Measurements from ENCODE around the gene LILRA2.
"Not testable (repeated sequence)": the region's sequence is repeated elsewhere in the genome, so short reads cannot be mapped to it uniquely, and the experiment has no call there.

LILRA2 gene

DNA sequence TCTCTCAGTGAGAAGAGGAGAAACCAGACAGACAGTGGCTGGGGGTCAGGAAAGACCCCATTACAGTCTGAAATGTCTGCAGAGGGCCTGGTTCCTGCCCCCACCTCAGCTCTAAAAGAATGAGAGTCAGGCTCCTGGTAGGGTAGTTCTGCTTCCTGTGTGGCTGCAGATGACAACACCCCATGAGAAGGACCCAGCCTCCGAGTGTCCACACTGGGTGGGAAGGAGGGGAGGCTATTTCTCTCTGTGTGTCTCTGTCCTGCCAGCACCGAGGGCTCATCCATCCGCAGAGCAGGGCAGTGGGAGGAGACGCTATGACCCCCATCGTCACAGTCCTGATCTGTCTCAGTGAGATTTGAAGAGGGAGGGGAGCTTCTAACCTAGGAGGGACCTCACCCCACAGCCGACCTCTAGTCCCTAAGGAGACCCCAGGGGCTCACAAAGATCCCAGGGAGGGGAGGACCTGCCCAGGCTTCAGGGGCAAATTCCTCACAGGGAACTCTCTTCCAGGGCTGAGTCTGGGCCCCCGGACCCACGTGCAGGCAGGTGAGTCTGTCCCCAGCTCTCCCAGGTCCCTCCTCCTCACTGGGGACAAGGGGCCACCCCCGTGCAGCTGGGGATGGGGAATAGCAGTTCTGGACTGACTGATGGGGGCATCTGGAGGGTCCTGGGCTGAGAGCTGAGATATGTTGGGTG lies 20.5 kb downstream of the LILRA2 start:
- H3K9me3 ChIP-seq (ENCODE audit: insufficient read depth, low read depth, low read length), result peaks cover 87% of the 10 kb centered on the region
- not testable (repeated sequence) for H3K27me3 ChIP-seq (ENCODE audit: insufficient read depth, low read length); H3K9ac ChIP-seq (ENCODE audit: low read depth, low read length); H3K4me1 ChIP-seq (ENCODE audit: insufficient read depth, low read length); H3K4me3 ChIP-seq (ENCODE audit: low read length); H3K27ac ChIP-seq (ENCODE audit: low read length); H3K36me3 ChIP-seq (ENCODE audit: insufficient read depth, low read depth, low read length)

- Histone ChIP-seq H3K27ac (ENCODE audit: low read length) (no peak overlapping the region), H3K9ac (ENCODE audit: low read depth, low read length) (no peak overlapping the region), H3K4me1 (ENCODE audit: insufficient read depth, low read length) (no peaks in the 10 kb centered on the region), H3K36me3 (ENCODE audit: insufficient read depth, low read depth, low read length) (no peaks in the 10 kb centered on the region), H3K27me3 (ENCODE audit: insufficient read depth, low read length) (no peaks in the 10 kb centered on the region), H3K4me3 (ENCODE audit: low read length) (no peak overlapping the region), H3K9me3 (ENCODE audit: insufficient read depth, low read depth, low read length) (peaks cover 87% of the 10 kb centered on the region)
Measured at GRCh38 chr19:54594737-54595136, 21.1 kb downstream of the LILRA2 start.

DNA sequence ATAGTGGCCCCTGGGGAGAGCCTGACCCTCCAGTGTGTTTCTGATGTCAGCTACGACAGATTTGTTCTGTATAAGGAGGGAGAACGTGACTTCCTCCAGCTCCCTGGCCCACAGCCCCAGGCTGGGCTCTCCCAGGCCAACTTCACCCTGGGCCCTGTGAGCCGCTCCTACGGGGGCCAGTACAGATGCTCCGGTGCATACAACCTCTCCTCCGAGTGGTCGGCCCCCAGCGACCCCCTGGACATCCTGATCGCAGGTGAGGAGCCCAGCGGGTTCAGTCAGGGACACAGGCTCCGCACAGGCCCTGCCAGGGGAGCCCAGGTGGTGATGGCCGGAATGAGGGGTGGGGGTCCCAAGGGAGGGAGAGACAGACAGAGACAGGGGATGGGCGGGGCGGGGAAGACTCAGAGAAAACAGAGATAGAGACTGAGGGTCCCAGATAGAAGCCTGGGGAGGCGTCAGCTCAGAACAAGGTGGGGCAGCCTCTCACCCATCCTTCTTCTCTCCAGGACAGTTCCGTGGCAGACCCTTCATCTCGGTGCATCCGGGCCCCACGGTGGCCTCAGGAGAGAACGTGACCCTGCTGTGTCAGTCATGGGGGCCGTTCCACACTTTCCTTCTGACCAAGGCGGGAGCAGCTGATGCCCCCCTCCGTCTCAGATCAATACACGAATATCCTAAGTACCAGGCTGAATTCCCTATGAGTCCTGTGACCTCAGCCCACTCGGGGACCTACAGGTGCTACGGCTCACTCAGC lies 22.3 kb downstream of the LILRA2 start:
- H3K9me3 ChIP-seq (ENCODE audit: insufficient read depth, low read depth, low read length), result peaks cover 87% of the 10 kb centered on the region
- not testable (repeated sequence) for H3K27me3 ChIP-seq (ENCODE audit: insufficient read depth, low read length); H3K4me3 ChIP-seq (ENCODE audit: low read length); H3K9ac ChIP-seq (ENCODE audit: low read depth, low read length); H3K4me1 ChIP-seq (ENCODE audit: insufficient read depth, low read length); H3K36me3 ChIP-seq (ENCODE audit: insufficient read depth, low read depth, low read length); H3K27ac ChIP-seq (ENCODE audit: low read length)

DNA sequence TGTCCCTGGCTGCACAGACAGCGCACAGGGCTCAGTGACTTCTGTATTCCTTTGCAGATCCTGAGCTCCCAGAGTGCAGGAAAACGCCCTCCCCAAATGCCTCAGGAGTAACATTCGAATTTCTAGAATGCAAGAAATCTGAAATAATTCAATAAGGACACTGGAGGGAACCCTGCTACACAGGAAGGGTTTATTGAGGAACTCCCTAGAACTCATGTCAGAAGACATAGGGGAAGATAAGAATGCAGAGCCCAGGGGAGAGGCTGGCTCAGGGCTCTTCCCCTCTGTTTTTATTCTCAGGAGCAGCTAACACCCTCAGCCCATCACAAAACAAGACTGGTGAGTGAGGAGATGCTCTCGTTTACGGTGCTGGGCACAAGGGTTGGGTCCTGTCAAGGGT lies 26.6 kb downstream of the LILRA2 start:
- no peaks in the 10 kb centered on the region for H3K36me3 ChIP-seq (ENCODE audit: insufficient read depth, low read depth, low read length)
- no peak overlapping the region for H3K27ac ChIP-seq (ENCODE audit: low read length)
- H3K4me1 ChIP-seq (ENCODE audit: insufficient read depth, low read length), result no peaks in the 10 kb centered on the region
- H3K9me3 ChIP-seq (ENCODE audit: insufficient read depth, low read depth, low read length), result peaks cover 90% of the 10 kb centered on the region
- no peaks in the 10 kb centered on the region for H3K27me3 ChIP-seq (ENCODE audit: insufficient read depth, low read length)
- no peak overlapping the region; the same call in 1 of the 2 replicates for H3K4me3 ChIP-seq (ENCODE audit: low read length)
- H3K9ac ChIP-seq (ENCODE audit: low read depth, low read length), result no peak overlapping the region

- peaks cover 99% of the 10 kb centered on the region for H3K9me3 ChIP-seq (ENCODE audit: insufficient read depth, low read depth, low read length)
- H3K27me3 ChIP-seq (ENCODE audit: insufficient read depth, low read length), result no peaks in the 10 kb centered on the region
- H3K9ac ChIP-seq (ENCODE audit: low read depth, low read length), result no peak overlapping the region
- no peak overlapping the region for H3K4me3 ChIP-seq (ENCODE audit: low read length)
- no peaks in the 10 kb centered on the region for H3K36me3 ChIP-seq (ENCODE audit: insufficient read depth, low read depth, low read length)
- no peak overlapping the region for H3K27ac ChIP-seq (ENCODE audit: low read length)
- H3K4me1 ChIP-seq (ENCODE audit: insufficient read depth, low read length), result no peaks in the 10 kb centered on the region
Measured at GRCh38 chr19:54606230-54606629, 32.6 kb downstream of the LILRA2 start.

- Histone ChIP-seq H3K9me3 (ENCODE audit: insufficient read depth, low read depth, low read length) (peaks cover 98% of the 10 kb centered on the region), H3K27ac (ENCODE audit: low read length) (no peak overlapping the region)
Measured at GRCh38 chr19:54606891-54607784, 33.5 kb downstream of the LILRA2 start.

GRCh38 chr19:54607785-54608150 lies 34.2 kb downstream of the LILRA2 start:
- Histone ChIP-seq H3K36me3 (ENCODE audit: insufficient read depth, low read depth, low read length) (no peaks in the 10 kb centered on the region), H3K9ac (ENCODE audit: low read depth, low read length) (no peak overlapping the region), H3K4me1 (ENCODE audit: insufficient read depth, low read length) (no peaks in the 10 kb centered on the region), H3K27me3 (ENCODE audit: insufficient read depth, low read length) (no peaks in the 10 kb centered on the region), H3K9me3 (ENCODE audit: insufficient read depth, low read depth, low read length) (peaks cover 98% of the 10 kb centered on the region), H3K4me3 (ENCODE audit: low read length) (no peak overlapping the region), H3K27ac (ENCODE audit: low read length) (no peak overlapping the region)

More at GRCh38 chr19:54606891-54607784, 33.5 kb downstream of the LILRA2 start:
- Histone ChIP-seq H3K36me3 (ENCODE audit: insufficient read depth, low read depth, low read length) (no peaks in the 10 kb centered on the region), H3K4me3 (ENCODE audit: low read length) (no peak overlapping the region), H3K4me1 (ENCODE audit: insufficient read depth, low read length) (no peaks in the 10 kb centered on the region), H3K27me3 (ENCODE audit: insufficient read depth, low read length) (no peaks in the 10 kb centered on the region), H3K9ac (ENCODE audit: low read depth, low read length) (no peak overlapping the region)

DNA sequence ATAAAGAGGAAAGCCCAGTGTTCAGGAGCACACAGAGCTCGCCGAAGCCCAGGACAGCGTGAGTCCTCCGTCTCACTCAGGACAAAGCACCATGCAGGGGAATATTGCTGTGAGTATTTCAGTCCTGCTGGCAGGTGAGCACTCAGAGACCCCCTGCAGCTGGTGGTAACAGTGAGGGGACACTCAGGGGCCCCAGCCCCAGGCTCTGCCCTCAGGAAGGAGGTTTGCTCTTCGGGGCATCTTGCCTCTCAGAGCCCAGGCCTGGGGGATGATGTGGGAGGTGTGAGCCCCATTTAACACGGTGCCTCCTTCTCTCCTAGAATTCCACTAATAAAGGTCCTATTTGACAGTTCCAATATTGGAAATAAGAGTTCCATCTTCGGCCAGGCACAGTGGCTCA lies 34.6 kb downstream of the LILRA2 start:
- Histone ChIP-seq H3K9ac (ENCODE audit: low read depth, low read length) (no peak overlapping the region), H3K4me3 (ENCODE audit: low read length) (no peak overlapping the region), H3K36me3 (ENCODE audit: insufficient read depth, low read depth, low read length) (no peaks in the 10 kb centered on the region), H3K9me3 (ENCODE audit: insufficient read depth, low read depth, low read length) (peaks cover 97% of the 10 kb centered on the region), H3K4me1 (ENCODE audit: insufficient read depth, low read length) (no peaks in the 10 kb centered on the region), H3K27ac (ENCODE audit: low read length) (no peak overlapping the region), H3K27me3 (ENCODE audit: insufficient read depth, low read length) (no peaks in the 10 kb centered on the region)

GRCh38 chr19:54608792-54609191 lies 35.2 kb downstream of the LILRA2 start:
- Histone ChIP-seq H3K9ac (ENCODE audit: low read depth, low read length) (no peak overlapping the region), H3K36me3 (ENCODE audit: insufficient read depth, low read depth, low read length) (no peaks in the 10 kb centered on the region), H3K9me3 (ENCODE audit: insufficient read depth, low read depth, low read length) (peaks cover 95% of the 10 kb centered on the region), H3K27ac (ENCODE audit: low read length) (no peak overlapping the region), H3K27me3 (ENCODE audit: insufficient read depth, low read length) (no peaks in the 10 kb centered on the region), H3K4me1 (ENCODE audit: insufficient read depth, low read length) (no peaks in the 10 kb centered on the region), H3K4me3 (ENCODE audit: low read length) (no peak overlapping the region)

DNA sequence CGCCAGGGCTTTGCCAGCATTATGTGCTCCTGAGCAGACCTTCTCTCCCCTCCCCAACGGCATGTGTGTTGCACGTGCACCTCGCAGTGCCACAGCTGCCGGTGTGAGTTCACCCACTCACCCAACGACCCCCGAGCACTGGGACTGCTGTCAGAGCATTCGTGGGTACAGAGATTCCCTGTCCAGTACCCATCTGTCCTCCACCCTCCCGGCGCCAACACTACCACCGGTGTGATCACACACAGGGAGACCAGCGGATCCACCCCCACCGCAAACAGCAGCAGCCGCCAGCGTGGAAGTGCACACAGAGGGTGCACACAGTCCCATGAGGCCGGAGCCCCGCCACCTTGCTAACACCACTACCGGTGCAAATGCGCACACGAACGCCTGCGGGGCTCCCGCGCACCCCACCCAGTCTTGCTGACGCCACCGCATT lies 35.8 kb downstream of the LILRA2 start:
- Histone ChIP-seq H3K4me1 (ENCODE audit: insufficient read depth, low read length) (no peaks in the 10 kb centered on the region), H3K9ac (ENCODE audit: low read depth, low read length) (no peak overlapping the region), H3K36me3 (ENCODE audit: insufficient read depth, low read depth, low read length) (no peaks in the 10 kb centered on the region), H3K9me3 (ENCODE audit: insufficient read depth, low read depth, low read length) (peaks cover 95% of the 10 kb centered on the region), H3K27ac (ENCODE audit: low read length) (no peak overlapping the region), H3K4me3 (ENCODE audit: low read length) (no peak overlapping the region), H3K27me3 (ENCODE audit: insufficient read depth, low read length) (no peaks in the 10 kb centered on the region)

DNA sequence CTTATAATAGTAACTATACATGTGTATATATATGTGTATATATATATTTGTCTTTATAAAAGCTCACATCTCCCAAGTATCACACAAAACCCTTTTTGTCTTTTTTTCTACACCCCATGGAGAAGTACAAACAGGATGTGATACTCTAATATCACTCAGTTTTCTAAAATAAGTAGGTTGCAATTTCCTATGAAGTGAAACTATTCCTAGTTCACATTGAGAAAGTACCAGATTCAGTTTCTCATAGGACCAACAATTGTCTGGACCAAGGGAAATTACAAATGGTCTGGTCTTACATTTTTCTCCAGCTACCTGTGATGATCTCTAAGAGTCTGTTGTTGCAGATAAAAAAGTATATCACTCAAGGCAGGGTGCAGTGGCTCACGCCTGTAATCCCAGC lies 38.8 kb downstream of the LILRA2 start:
- peaks cover 90% of the 10 kb centered on the region for H3K9me3 ChIP-seq (ENCODE audit: insufficient read depth, low read depth, low read length)
- no peak overlapping the region for H3K4me3 ChIP-seq (ENCODE audit: low read length)
- H3K27ac ChIP-seq (ENCODE audit: low read length), result no peak overlapping the region
- H3K27me3 ChIP-seq (ENCODE audit: insufficient read depth, low read length), result no peaks in the 10 kb centered on the region
- H3K4me1 ChIP-seq (ENCODE audit: insufficient read depth, low read length), result no peaks in the 10 kb centered on the region
- no peaks in the 10 kb centered on the region for H3K36me3 ChIP-seq (ENCODE audit: insufficient read depth, low read depth, low read length)
- H3K9ac ChIP-seq (ENCODE audit: low read depth, low read length), result no peak overlapping the region

Data from iPS-20b (cell line).